Ascending aorta (tissue), 2 donors: Measurements from ENCODE around the gene C8B. TPM values are rescaled to one million over a fixed set of nuclear protein-coding genes. Genes with fewer than 3 reads are reported as not detected.

Experiments used
- DNase-seq, 2 donors: peaks; one replicate each; pipeline ENCODE4 v3.0.0-alpha.2; 2019; ENCODE audit warnings: low spot score in 2 of 2
- H3K27ac ChIP-seq, 2 donors: fragments of 200-600 bp; sonication (generic); one replicate each; pipeline ENCODE4 v1.5.1; 2016 to 2017; ENCODE audit warnings: mild to moderate bottlenecking in 1 of 2
- H3K27me3 ChIP-seq: fragments of 200-600 bp; sonication (generic); one replicate; pipeline ENCODE4 v1.5.1; 2017
- H3K36me3 ChIP-seq, 2 donors: fragments of 200-600 bp; sonication (generic); one replicate each; pipeline ENCODE4 v1.5.1; 2016
- H3K4me1 ChIP-seq, 2 donors: fragments of 200-600 bp; sonication (generic); one replicate each; pipeline ENCODE4 v1.5.1; 2016 to 2017; ENCODE audit warnings: mild to moderate bottlenecking in 1 of 2
- H3K4me3 ChIP-seq, 2 donors: fragments of 200-600 bp; sonication (generic); one replicate each; pipeline ENCODE4 v1.5.1; 2016 to 2017; ENCODE audit warnings: mild to moderate bottlenecking in 1 of 2
- H3K9me3 ChIP-seq, 2 donors: fragments of 200-600 bp; sonication (generic); one replicate each; pipeline ENCODE4 v1.5.1; 2016
- CTCF ChIP-seq, 3 experiments: fragments of 200-600 bp in 2 of 3; fragments of 450-650 bp in 1 of 3; sonication (generic) in 2 of 3; IDR thresholded peaks; one replicate each; pipeline ENCODE4 v1.5.1; 2016 to 2019; ENCODE audit warnings: antibody characterized with exemption in 3 of 3, mild to moderate bottlenecking in 1 of 3, moderate library complexity in 1 of 3
- intact Hi-C: fragments of 100-400 bp; cut with DNase I; formaldehyde crosslinking; loops from one replicate; pipeline ENCODE4 v1.15.1; 2023
- total RNA-seq: library from RNA; depleted of rRNA; stranded (reverse); fragments of >200 nt; gene quantifications from one replicate; pipeline ENCODE4 v1.1.0, GENCODE V29; 2016

C8B gene
- total RNA-seq, 1 donor from 2014 or later = 347 TPM

GRCh38 chr1:56908619-56909221 is 57.1 kb downstream of the C8B start:
- DNase-seq = no peak
- Histone ChIP-seq H3K27me3 (no peaks in the 10 kb centered on the region), H3K4me1 (no peaks in the 10 kb centered on the region), H3K27ac (no peak overlapping the region), H3K9me3 (no peaks in the 10 kb centered on the region), H3K4me3 (no peak overlapping the region), H3K36me3 (no peaks in the 10 kb centered on the region)
- intact Hi-C loops = no loop called here
- TF ChIP-seq CTCF (IDR thresholded peaks at IDR 0.05) = no peak

- Histone ChIP-seq H3K4me1 (no peaks in the 10 kb centered on the region), H3K36me3 (no peaks in the 10 kb centered on the region), H3K4me3 (no peak overlapping the region), H3K27ac (no peak overlapping the region), H3K27me3 (no peaks in the 10 kb centered on the region), H3K9me3 (no peaks in the 10 kb centered on the region)
- no peak for DNase-seq
- intact Hi-C loops = no loop called here
- TF ChIP-seq CTCF (IDR thresholded peaks at IDR 0.05) = no peak
Measured at GRCh38 chr1:56905667-56906066, 60.1 kb downstream of the C8B start.

- intact Hi-C loops = no loop called here
- no peaks in the 10 kb centered on the region for H3K36me3 ChIP-seq
- H3K27ac ChIP-seq = no peak overlapping the region
- no peaks in the 10 kb centered on the region for H3K9me3 ChIP-seq
- H3K4me3 ChIP-seq = no peak overlapping the region
- no peaks in the 10 kb centered on the region for H3K27me3 ChIP-seq
- no peaks in the 10 kb centered on the region for H3K4me1 ChIP-seq
- TF ChIP-seq CTCF (IDR thresholded peaks at IDR 0.05) = no peak
- no peak for DNase-seq
Measured at GRCh38 chr1:56904663-56905397, 61.0 kb downstream of the C8B start.

GRCh38 chr1:56903778-56904177 is 62.0 kb downstream of the C8B start:
- no peak for TF ChIP-seq CTCF (IDR thresholded peaks at IDR 0.05)
- Histone ChIP-seq H3K4me3 (no peak overlapping the region), H3K4me1 (no peaks in the 10 kb centered on the region), H3K27me3 (no peaks in the 10 kb centered on the region), H3K36me3 (no peaks in the 10 kb centered on the region), H3K27ac (no peak overlapping the region), H3K9me3 (no peaks in the 10 kb centered on the region)
- intact Hi-C loops = no loop called here
- no peak for DNase-seq

GRCh38 chr1:56901716-56902115 is 64.1 kb downstream of the C8B start:
- H3K4me1 ChIP-seq = no peaks in the 10 kb centered on the region
- H3K27ac ChIP-seq = no peak overlapping the region
- no peaks in the 10 kb centered on the region for H3K9me3 ChIP-seq
- no peaks in the 10 kb centered on the region for H3K27me3 ChIP-seq
- intact Hi-C loops = no loop called here
- DNase-seq = no peak
- no peak overlapping the region for H3K4me3 ChIP-seq
- no peak for TF ChIP-seq CTCF (IDR thresholded peaks at IDR 0.05)
- H3K36me3 ChIP-seq = no peaks in the 10 kb centered on the region
